C4-2B (cell line): ENCODE measurements around the gene TRIM34.
"Not testable (repeated sequence)": the region's sequence is repeated elsewhere in the genome, so short reads cannot be mapped to it uniquely, and the experiment has no call there.

Experiments used
- H3K27ac ChIP-seq: fragments of 450-650 bp; 2 replicates; pipeline ENCODE4 v1.5.1; 2017
- ZFX ChIP-seq: fragments of 450-650 bp; IDR thresholded peaks from 2 replicates; pipeline ENCODE4 v1.6.1; 2017
- TF ChIP-seq, protein P1 (sequence below): fragments of 450-650 bp; conservative IDR thresholded peaks from 2 replicates; pipeline ENCODE4 v1.5.1; 2017; ENCODE audit warnings: mild to moderate bottlenecking

TRIM34 gene

DNA sequence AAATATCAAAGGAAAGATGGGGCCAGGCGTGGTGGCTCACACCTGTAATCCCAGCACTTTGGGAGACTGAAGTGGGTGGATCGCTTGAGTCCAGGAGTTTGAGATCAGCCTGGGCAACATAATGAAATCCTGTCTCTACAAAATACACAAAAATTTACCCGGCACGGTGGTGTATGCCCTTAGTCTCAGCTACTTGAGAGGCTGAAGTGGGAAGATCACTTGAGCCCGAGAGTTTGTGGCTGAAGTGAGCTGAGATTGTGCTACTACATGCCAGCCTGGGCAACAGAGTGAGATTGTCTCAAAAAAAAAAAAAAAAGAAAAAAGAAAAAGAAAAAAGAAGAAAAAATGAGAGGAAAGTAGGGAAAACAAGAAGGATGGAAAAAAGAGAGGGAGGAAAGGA is 32.2 kb upstream of the TRIM34 start:
- no peak overlapping the region for H3K27ac ChIP-seq
- TF ChIP-seq ZFX, result no peak
- TF ChIP-seq, protein P1, sequence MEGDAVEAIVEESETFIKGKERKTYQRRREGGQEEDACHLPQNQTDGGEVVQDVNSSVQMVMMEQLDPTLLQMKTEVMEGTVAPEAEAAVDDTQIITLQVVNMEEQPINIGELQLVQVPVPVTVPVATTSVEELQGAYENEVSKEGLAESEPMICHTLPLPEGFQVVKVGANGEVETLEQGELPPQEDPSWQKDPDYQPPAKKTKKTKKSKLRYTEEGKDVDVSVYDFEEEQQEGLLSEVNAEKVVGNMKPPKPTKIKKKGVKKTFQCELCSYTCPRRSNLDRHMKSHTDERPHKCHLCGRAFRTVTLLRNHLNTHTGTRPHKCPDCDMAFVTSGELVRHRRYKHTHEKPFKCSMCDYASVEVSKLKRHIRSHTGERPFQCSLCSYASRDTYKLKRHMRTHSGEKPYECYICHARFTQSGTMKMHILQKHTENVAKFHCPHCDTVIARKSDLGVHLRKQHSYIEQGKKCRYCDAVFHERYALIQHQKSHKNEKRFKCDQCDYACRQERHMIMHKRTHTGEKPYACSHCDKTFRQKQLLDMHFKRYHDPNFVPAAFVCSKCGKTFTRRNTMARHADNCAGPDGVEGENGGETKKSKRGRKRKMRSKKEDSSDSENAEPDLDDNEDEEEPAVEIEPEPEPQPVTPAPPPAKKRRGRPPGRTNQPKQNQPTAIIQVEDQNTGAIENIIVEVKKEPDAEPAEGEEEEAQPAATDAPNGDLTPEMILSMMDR, result no peak

DNA sequence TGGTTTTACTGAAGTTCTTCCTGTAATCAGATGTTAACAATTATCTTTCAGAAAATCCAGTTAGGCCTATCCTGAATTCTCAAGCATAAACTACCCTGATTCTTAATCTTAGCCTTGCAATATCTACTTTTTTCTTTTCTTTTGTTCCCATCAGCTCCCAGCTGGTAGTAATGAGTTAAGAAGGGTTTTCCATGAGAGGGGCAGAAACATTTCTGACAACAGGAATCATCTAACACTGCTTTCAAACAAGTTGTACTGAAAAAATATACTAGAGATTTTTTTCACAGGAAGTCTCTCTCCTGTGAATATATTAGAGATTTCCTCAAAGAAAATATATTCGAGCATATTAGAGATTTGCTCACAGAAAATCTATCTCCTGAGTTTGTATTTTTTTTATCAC is 31.7 kb upstream of the TRIM34 start:
- TF ChIP-seq ZFX, result no peak
- H3K27ac ChIP-seq, result no peak overlapping the region

DNA sequence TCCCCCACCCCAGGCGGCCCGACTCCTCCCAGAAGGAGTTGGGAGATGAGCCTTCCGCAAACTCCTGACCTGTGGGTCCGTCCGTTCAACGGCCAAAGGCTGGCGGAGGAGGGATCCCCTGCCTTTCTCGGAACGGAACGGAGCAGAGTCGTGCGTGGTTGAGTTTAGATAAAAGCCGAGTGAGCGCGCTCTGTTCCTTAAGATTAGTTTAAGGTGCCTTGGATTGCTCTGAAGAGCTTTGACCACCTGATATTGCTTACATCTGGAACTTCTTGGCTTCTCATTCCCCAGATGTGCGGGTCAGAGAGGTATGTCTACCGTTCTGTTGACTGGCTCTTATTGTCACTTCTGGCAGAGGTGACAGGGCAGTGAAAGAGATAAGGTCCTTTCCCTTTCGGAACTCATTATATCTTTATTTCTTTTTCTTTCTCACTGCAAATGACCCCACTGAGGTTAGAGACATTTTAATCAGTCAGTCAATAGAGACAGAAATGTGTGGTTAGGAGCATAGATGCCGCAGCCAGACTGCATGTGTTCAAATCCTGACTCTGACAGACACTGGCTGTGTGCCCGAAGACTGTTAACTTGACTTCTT is 28.1 kb upstream of the TRIM34 start, which contains the start of gene TRIM6:
TRIM6 (plus strand) TSS at position 31 of the 595 bp plus-strand sequence; CDS start at position 292, 261 bp downstream.
- no peak within 1 kb of the TSS for H3K27ac ChIP-seq
- no peak for TF ChIP-seq ZFX
- TF ChIP-seq, protein P1, result no peak

DNA sequence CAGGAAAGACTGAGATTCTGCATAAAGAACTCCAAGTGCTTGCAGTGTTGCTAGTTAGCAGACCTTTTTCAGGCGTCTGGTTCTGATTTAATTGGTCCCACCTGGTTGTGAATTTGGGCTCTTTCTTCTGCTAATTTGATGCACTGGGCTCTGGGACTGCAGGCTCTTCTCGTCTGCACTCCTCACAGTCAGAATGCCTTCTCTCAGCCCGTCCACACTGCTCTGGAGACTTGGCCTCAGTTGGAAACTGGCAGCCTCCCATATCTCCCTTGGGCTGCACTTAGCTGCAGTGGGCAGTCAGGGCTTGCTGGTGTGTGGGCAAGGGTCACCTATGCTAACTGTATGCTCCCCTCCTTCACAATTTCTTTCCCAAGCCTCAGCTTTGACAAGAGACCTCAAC is 26.8 kb upstream of the TRIM34 start:
- TF ChIP-seq ZFX, result no peak
- TF ChIP-seq, protein P1, result no peak
- H3K27ac ChIP-seq, result no peak overlapping the region

DNA sequence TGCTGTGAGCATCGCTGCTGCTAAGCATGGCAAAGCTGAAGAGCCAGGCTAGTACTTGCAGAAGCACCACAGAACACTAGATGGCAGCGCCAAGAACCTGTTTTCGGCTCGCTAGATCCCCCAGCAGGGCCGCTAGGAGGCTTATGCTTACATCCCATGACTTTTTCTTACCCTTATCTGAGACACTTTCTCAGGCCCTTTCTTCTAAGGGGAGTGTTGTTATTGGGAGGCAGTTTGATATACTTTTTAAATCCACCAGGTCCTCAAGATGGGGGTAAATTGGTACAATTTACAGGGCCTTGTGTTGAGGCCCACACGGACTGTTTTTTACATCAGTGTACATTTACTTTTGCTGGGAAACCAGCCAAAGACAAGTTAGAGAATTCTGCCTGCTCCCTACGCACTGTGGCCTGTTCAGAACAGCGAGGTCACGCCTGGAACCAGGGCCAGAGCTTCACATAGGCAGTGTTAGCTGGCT is 24.4 kb upstream of the TRIM34 start:
- TF ChIP-seq ZFX, result no peak
- TF ChIP-seq, protein P1, result peak; percentile 89

DNA sequence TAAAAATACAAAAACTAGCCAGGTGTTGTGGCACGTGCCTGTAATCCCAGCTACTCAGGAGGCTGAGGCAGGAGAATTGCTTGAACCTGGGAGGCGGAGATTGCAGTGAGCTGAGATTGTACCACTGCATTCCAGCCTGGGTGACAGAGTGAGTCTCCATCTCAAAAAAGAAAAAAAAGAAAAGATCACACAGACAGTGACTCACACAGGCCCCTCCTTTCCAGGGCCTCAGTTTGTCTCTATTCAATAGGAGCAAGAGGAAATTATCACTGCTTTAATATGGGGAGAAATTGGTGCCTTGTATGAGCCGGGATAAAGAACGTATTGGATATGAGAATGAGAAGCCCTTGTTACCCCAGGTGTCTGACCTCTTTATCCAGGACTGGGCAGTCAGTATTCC is 22.0 kb upstream of the TRIM34 start:
- H3K27ac ChIP-seq, result not testable (repeated sequence)

More for the DNA sequence above, 24.4 kb upstream of the TRIM34 start:
- no peak overlapping the region for H3K27ac ChIP-seq

DNA sequence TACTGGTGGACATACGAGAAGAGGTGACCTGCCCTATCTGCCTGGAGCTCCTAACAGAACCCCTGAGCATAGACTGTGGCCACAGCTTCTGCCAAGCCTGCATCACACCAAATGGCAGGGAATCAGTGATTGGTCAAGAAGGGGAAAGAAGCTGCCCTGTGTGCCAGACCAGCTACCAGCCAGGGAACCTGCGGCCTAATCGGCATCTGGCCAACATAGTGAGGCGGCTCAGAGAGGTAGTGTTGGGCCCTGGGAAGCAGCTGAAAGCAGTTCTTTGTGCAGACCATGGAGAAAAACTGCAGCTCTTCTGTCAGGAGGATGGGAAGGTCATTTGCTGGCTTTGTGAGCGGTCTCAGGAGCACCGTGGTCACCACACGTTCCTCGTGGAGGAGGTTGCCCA is 21.5 kb upstream of the TRIM34 start:
- TF ChIP-seq ZFX, result no peak
- TF ChIP-seq, protein P1, result no peak
- no peak overlapping the region for H3K27ac ChIP-seq

DNA sequence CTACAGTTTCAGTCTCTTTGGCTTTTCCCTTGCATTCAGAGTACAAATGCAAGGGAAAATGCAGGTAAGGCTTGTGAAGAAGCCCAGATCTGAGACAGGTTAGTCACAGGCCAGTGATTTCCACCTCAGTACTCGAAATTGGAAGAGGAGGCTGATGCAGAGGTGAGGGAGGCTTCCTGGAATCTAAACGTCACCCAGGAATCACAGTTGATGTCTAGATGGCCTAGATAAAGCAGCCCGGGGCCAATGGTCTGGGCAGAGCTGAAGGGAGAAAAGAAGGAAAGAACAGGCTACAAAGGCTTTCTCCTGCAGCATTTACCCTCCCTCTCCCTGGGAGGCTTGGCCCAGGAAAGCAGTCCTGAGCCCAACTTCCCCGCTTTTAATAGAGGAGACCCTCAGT is 19.9 kb upstream of the TRIM34 start:
- TF ChIP-seq, protein P1, result no peak
- TF ChIP-seq ZFX, result no peak
- no peak overlapping the region for H3K27ac ChIP-seq
